GM06990 (cell line): Measurements from ENCODE around the gene ZNF23.
A peak's percentile ranks its signal among the peaks of the same experiment; 100 is the strongest.

Experiments used
- DNase-seq: peaks from one replicate; pipeline ENCODE4 v3.0.0-alpha.2; 2011; ENCODE audit not compliant: insufficient read length; ENCODE audit errors: extremely low read depth
- H3K27me3 ChIP-seq: replicated peaks from 2 replicates; pipeline ENCODE4 v1.6.0; 2011; ENCODE audit warnings: low read length; ENCODE audit not compliant: control insufficient read depth, insufficient read depth
- H3K36me3 ChIP-seq: 2 replicates; pipeline ENCODE4 v1.5.1; 2011; ENCODE audit warnings: low read length; ENCODE audit not compliant: control insufficient read depth, insufficient read depth
- H3K4me3 ChIP-seq: replicated peaks from 2 replicates; pipeline ENCODE4 v1.5.1; 2011; ENCODE audit warnings: low read depth, mild to moderate bottlenecking, control low read depth, low read length
- CTCF ChIP-seq: IDR thresholded peaks from 2 replicates; pipeline ENCODE4 v1.5.1; 2011; ENCODE audit warnings: low read length, control low read depth, mild to moderate bottlenecking, inconsistent platforms; ENCODE audit not compliant: insufficient read depth, poor library complexity, severe bottlenecking

Gene ZNF23

GRCh38 chr16:71441348-71442050 is 20.5 kb downstream of the ZNF23 start:
- no peak for TF ChIP-seq CTCF

GRCh38 chr16:71440669-71441347 is 21.2 kb downstream of the ZNF23 start:
- Histone ChIP-seq H3K4me3 (no peak overlapping the region), H3K27me3 (no peaks in the 10 kb centered on the region; the same call in 1 of the 2 replicates), H3K36me3 (no peaks in the 10 kb centered on the region)
- no peak for DNase-seq
- TF ChIP-seq CTCF = peak; percentile 48

More at GRCh38 chr16:71441348-71442050, 20.5 kb downstream of the ZNF23 start:
- Histone ChIP-seq H3K27me3 (no peaks in the 10 kb centered on the region; the same call in 1 of the 2 replicates), H3K36me3 (no peaks in the 10 kb centered on the region), H3K4me3 (no peak overlapping the region)
- DNase-seq = no peak

GRCh38 chr16:71439523-71439922 is 22.5 kb downstream of the ZNF23 start:
- H3K4me3 ChIP-seq = no peak overlapping the region
- no peaks in the 10 kb centered on the region; the same call in 1 of the 2 replicates for H3K27me3 ChIP-seq
- H3K36me3 ChIP-seq = no peaks in the 10 kb centered on the region
- no peak for DNase-seq
- TF ChIP-seq CTCF = no peak

GRCh38 chr16:71436473-71436872 is 25.6 kb downstream of the ZNF23 start:
- Histone ChIP-seq H3K36me3 (no peaks in the 10 kb centered on the region), H3K27me3 (no peaks in the 10 kb centered on the region; the same call in 1 of the 2 replicates), H3K4me3 (no peak overlapping the region)
- TF ChIP-seq CTCF = no peak
- no peak for DNase-seq

GRCh38 chr16:71432906-71433305 is 29.1 kb downstream of the ZNF23 start:
- no peak for DNase-seq
- no peak for TF ChIP-seq CTCF
- Histone ChIP-seq H3K4me3 (no peak overlapping the region), H3K36me3 (no peaks in the 10 kb centered on the region), H3K27me3 (peaks cover 3% of the 10 kb centered on the region)
